Prostate gland (tissue), 2 donors: ENCODE measurements around the gene FTCD.

ENCODE experiments used
- CTCF ChIP-seq, 4 experiments: fragments of 200-600 bp in 2 of 4; fragments of 450-650 bp in 2 of 4; sonication (generic) in 2 of 4; IDR thresholded peaks; 1 replicate in 3 of 4; 2 replicates in 1 of 4; pipeline ENCODE4 v1.5.1; 2016 to 2019; ENCODE audit warnings: antibody characterized with exemption in 4 of 4, mild to moderate bottlenecking in 2 of 4, moderate library complexity in 2 of 4
- POLR2A ChIP-seq: fragments of 450-650 bp; IDR thresholded peaks from one replicate; pipeline ENCODE4 v1.6.1; 2016; ENCODE audit warnings: antibody characterized with exemption, mild to moderate bottlenecking
- POLR2AphosphoS5 ChIP-seq: sonication (generic); formaldehyde crosslinking; IDR thresholded peaks from one replicate; pipeline ENCODE4 v1.6.1; 2017; ENCODE audit warnings: antibody characterized with exemption

DNA sequence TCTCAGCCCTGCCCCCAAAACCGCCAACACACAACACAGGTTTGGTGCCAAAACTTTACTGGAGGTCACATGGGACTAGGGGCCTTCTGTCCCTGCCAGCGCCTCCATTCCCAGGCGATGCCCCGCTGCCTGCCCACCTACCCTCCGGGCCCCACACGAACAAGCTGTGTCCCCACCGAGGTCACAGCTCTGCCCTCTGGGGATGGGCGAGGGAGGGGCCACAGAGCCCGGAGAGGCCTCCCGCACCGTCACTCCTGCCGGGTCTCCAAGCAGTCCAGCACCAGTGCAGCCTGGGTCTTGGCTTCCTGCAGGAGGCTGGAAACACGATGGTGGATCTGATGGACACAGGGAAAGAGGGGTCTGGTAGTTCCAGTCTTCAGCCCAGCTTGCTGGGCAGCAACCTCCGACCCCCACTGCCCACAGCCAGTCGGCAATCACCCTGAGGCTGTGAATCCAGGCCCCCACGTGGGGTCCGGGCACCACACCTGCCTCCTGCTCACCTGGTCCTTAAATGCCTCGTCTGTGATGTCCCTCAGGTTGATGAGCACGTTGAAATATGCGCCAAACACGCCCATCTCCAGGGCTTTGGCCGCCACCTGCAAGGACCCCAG lies 18.5 kb downstream of the FTCD start:
- no peak for TF ChIP-seq CTCF (IDR thresholded peaks at IDR 0.05)
- no peak for TF ChIP-seq POLR2A
- TF ChIP-seq POLR2AphosphoS5 = no peak
